T follicular helper cell (primary cell): Measurements from ENCODE around the gene ZNF366.

ENCODE experiments used
- DNase-seq: peaks from one replicate; pipeline ENCODE4 v3.0.0-alpha.2; 2020; ENCODE audit warnings: low read depth

The ZNF366 gene

GRCh38 chr5:72441094-72441723, 66.0 kb downstream of the ZNF366 start:
- DNase-seq: no peak

- DNase-seq: no peak
Measured at GRCh38 chr5:72440207-72440638, 67.0 kb downstream of the ZNF366 start.

DNA sequence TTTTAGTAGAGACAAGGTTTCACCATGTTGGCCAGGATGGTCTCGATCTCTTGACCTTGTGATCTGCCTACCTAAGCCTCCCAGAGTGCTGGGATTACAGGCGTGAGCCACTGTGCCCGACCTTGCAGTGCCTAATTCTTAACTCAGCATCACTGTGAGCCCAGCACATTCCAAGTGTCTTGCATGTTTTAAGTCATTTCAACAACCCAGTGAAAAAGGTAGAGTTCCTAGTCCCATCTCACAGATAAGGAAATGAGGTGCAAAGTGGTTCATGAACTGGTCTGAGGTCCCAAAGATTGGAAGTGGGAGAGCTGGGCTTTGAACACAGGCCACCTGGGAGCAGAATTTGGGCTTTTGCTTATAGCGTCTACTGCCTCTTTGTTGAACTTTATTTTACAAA, 68.0 kb downstream of the ZNF366 start:
- DNase-seq: no peak

DNA sequence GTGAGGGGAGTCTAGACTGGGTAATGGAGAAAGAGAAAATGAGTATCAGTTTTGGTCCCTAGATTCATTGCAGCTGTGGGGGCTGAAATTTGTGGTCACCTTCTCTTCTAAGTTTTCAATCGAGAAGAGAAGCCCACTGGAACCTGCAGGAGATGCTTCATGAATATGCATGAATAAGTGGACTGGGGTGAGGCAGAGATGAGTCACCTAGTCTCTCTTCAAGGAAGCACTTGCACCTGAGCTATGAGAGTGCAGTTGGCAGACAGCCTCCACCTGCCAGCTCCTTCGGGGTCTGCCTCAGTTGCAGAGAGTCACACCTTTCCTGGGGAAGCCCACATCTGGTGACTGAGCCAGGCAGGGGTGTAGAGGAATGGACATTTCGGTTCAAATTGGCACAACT, 69.1 kb downstream of the ZNF366 start:
- DNase-seq: no peak

DNA sequence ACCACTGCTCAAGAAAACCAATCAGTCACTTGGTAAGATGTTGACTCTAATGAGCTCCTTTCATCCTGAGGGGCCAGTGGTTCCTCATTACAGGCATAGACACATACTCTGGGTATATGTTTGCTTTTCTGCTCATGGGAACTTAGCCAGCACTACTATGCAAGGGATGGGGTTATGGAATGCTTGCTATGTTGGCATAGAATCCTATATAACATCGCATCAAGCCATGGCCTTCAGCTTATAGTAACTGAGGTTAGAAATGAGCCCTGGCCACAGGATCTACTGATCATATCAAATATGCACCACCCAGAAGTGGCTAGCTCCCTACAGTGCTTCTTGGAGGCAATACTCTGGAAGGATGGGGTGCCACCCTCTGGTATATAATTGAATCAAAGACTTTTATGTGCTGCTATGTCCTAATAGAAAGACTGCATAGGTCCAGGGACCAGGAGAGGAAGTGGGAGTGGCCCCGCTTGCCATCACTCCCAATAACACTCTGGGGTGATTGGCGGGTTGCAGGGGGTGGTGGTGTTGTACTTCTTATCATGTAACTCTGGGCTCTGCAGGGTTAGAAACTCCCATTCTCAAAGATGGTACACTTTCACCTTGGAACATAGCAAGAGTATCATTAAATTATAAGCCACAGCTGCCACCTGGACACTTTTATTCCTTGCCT, 70.3 kb downstream of the ZNF366 start:
- no peak for DNase-seq

GRCh38 chr5:72434781-72435437, 72.3 kb downstream of the ZNF366 start:
- DNase-seq: no peak

DNA sequence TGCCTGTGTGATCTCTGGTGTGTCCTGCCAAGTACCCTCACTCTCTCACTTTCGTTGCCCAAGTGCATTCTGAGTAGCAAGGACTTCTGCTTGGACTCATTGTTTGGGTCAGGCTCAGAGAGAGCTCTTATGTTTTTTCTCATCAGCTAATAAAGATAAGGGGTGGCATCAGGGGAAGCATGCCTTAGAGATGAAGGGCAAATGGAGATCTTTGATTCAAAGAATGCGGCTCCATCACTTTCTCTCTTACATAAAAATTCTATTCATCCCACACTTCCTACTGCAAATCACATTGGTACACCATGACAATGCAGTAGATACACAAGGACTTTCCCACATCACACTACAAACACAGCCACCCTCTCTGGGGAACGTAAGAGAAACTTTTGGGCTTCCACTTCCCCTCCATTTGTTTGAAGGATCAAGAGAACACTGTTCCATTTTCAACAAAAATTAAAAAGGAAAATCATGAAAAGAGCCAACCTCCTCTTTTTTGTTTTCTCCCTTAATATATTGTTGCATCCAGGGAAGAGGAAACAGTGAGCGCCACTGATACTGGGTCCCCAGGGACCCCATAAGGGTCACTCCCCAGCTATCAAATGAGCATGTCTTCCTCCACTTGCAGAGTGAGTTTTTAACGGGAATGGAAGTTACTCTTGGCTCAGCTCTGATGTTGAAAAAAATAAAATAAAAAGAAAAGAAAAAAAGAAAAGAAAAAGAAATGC, 73.0 kb downstream of the ZNF366 start:
- no peak for DNase-seq

DNA sequence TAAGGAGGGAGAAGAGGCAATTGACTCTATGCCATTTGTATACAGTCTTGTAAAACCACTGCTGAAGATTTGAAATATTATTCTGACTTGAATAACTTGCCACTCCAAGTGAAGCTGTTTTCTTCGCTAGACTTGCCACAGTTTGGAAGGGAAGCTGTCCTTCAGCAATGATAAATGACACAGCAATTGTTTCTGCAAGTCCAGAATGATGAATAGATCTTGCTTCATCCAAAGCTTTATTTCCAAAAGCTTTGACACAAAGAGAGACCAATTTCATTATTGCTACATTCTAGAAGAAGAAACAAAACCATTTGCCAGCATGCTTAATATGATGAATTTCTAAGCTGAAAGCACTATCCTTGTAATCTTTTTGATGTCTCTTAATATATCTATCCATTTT, 73.7 kb downstream of the ZNF366 start:
- DNase-seq: no peak

DNA sequence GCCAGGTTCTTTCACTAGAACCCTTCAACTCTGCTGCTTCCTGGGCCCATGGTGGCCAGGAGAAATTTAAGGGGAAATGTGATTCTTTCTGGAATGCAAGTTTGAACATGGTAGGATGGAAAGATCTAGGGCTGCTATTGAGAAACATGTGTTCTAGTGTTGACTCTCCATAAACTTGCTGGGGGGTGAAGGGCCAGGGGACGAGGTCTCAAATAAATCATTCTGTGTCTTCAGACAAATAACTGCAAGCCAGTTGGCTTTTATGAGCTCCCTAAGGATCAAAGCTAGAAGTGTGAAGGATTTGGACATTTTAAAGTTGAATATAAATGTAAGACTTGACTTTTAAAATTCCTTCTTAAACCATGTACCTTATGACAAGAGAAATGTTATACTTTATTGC, 78.5 kb downstream of the ZNF366 start:
- no peak for DNase-seq

DNA sequence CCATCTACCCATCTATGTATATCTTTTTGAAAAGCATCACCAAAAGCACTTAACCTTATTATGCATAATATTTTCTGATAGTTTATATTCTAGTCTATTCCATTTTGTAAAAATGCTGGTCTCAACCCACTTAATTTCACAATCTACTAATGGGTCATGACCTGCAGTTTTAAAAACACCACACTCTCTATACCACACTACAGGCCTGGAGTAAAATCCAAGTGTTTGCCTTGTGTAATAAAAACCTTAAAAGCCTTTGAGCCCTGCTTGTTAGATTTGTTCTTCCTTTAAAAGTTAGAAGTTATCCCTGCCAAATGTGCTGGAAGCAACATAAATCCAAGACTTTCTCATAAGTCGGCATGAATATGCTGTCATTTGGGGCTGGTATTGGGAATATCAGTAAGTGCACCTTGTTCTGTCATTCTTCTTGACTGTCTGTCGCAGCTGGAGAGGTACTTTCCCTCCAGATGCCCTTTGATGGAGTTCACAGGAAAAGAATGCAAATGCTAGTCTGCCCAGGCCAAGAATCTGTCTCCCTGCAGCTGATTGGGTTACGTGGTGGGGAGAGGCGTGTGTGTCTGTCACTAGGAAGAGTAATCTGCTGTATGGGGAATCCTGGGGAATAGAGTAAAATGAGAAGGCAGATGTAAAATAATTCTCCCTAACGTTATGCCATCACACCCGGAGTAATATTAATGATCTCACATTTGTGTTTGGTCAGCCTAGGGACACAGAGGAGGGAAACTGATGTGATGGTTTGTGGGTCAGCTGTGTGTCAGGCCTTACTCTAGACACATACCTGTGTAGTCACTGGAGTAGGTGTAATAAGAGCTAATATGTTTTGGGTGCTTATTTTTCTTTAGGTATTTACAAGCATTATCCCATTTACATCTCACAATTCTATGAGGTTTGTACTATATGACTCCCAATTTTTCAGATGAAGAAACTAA, 79.4 kb downstream of the ZNF366 start:
- DNase-seq: no peak

DNA sequence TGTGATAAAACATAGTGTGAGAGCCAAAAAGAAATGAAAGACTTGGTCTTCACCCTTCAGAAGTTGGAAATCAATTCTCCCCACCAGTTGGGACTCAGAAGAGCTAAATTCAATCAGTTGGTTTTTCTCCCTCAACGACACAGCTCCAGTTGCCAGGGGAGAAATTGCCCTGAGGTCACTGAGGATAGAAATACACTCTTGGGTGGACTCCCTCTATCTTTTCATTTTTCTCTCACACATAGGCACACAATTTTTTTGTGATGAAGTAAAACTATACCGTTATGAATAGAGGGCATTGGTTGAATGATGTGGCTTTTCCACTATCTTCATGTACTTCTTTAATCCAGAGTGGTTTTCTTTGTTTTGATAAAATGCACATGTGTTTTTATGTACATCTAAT, 80.2 kb downstream of the ZNF366 start:
- DNase-seq: no peak

- no peak for DNase-seq
Measured at GRCh38 chr5:72426019-72426418, 81.2 kb downstream of the ZNF366 start.

- DNase-seq: no peak
Measured at GRCh38 chr5:72418271-72418670, 88.9 kb downstream of the ZNF366 start.

GRCh38 chr5:72417333-72418062, 89.7 kb downstream of the ZNF366 start:
- DNase-seq: no peak

DNA sequence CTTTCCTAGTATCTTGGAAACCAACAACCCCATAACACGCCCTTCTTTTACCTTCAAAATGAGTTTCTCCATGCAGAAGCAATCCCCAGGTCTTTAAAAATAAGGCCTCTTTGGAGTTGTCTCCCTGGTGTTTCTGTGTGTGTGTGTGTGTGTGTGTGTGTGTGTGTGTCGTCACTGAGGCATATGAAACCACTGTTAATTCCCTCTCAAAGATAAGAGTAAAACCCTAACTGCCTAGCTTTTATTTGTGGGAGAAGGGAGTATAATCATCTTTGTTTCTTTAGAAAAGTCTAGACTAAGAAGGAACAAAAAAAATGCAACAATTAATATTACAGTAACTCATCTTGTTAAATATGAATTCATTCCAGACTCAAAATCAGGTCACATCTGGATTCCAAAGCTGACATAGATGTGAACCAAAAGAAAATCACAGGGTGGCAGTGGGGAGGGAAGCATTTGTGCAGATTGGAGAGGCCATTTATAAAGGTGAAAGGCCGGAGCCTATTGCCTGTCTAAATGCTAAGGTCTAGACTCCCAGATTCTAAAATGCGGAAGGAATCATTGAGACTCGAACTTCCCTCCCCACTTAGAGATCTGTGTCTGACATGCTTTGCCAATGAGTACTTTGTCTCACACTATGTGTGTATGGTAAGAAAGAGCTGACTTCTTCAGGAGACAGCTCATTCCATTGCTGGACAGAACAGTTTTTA, 91.4 kb downstream of the ZNF366 start:
- no peak for DNase-seq

DNA sequence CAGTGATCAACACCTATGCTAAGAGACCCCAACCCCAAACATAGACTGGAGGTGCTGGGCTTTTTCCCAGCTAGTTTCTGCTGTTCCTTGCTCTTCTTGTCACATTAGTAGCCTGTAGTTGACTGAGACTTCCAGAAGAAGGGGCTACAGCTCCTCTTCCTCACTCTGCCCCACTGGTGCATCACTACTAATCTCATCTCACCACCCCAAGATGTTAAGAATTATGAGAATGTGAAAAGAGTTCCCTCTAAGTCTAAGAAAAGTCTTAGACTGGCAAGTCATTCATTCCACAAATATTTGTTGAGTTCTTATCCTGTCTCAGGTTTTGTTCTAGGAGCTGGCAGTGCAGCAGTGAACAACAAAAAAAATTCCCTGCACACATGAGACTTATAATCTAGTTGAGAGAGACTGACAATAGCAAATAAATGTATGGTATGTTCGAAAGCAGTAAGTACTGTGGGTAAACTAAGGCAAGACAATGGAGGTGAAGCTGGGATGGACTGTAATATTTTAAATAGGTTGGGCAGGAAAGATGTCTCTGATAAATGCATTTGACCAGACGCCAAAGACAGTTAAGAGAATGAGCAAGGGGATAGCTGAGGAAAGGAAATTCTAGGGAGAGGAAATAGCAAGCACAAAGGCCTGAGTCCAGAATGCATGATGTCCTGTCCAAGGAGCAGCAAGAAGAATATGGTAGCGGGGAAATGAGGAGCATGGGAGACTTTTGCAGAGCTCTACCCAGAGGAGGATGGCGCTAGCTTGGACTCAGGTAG, 94.7 kb downstream of the ZNF366 start:
- DNase-seq: no peak

- no peak for DNase-seq
Measured at GRCh38 chr5:72410688-72411295, 96.4 kb downstream of the ZNF366 start.

- no peak for DNase-seq
Measured at GRCh38 chr5:72408603-72409002, 98.6 kb downstream of the ZNF366 start.

DNA sequence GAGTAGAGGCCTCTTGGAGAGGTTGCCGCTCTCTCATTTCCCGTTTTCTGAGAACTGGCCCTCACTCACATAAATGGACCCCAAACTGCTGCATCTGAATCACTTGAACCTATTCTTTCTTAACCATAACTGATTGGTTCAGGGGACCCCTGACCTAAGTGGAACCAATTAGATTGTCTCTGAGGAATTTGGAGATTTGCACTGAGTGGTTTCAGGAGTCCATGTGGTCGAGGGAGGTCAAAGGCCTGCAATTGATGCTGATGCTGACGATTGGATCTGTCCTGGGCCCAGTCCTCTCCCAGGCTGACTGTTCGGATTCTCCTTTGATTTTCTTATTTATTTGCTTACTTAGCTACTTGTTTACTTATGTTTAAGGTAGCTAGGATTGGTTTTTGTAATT, 99.1 kb downstream of the ZNF366 start:
- DNase-seq: no peak
